Measurements from ENCODE around the gene NPAS3. TPM values are rescaled to one million over a fixed set of nuclear protein-coding genes. Genes with fewer than 3 reads are reported as not detected.

NPAS3 gene
- total RNA-seq, 1 experiment from 2014 or later = not detected

DNA sequence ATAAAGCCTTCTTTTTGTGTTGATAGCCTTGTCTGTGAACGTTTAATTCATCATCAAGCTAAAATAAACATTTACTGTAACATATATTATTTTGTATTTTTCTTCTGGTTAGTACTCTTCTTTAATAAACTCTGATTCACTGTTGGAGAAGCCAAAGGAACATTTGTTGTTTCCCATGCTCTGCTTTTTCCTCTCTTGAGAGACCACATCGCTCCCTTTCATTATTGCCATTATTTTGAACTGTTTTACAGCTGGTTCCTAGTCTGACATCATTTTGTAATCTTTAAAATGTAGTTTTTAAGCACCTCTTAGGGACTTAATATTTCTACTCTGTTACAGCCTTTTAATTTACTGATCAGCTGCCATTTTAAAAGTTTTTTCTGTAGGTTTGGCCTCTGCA is 301.8 kb downstream of the NPAS3 start:
- no peak for DNase-seq (ENCODE audit: low read depth, low spot score)
- no peak overlapping the region for H3K9ac ChIP-seq (ENCODE audit: low read length)
- no peaks in the 10 kb centered on the region for H3K4me1 ChIP-seq (ENCODE audit: control insufficient read depth in 1 of 2, insufficient read depth in 2 of 2, low read length in 2 of 2)
- no peak overlapping the region for H3K27ac ChIP-seq (ENCODE audit: low read depth, low read length)
- peaks cover 0 to 7% of the 10 kb centered on the region in 2 experiments; a peak in 1 of 4 replicates for H3K9me3 ChIP-seq (ENCODE audit: control insufficient read depth in 1 of 2, insufficient read depth in 1 of 2, low read depth in 1 of 2, low read length in 2 of 2)
- no peaks in the 10 kb centered on the region for H3K36me3 ChIP-seq (ENCODE audit: control insufficient read depth in 1 of 2, insufficient read depth in 2 of 2, low read length in 2 of 2)
- no peak overlapping the region for H3K4me2 ChIP-seq (ENCODE audit: low read length)
- no peaks in the 10 kb centered on the region for H3K27me3 ChIP-seq (ENCODE audit: insufficient read depth, low read length)
- ChIA-PET CTCF (no interaction called here), POLR2A (no interaction called here), RAD21 (ENCODE audit: low non-redundant PET in 1 of 2, low total read pairs in 2 of 2, uncharacterized antibody in 2 of 2, unreplicated experiment in 2 of 2) (no interaction called here)
- no peak for ATAC-seq
- no peak overlapping the region for H2AFZ ChIP-seq (ENCODE audit: low read depth, low read length, poor library complexity, severe bottlenecking)
- H4K20me1 ChIP-seq (ENCODE audit: insufficient read depth) = no peaks in the 10 kb centered on the region
- no peak overlapping the region for H3K4me3 ChIP-seq (replicated peaks in 1 of 2; ENCODE audit: low read depth in 1 of 2, low read length in 2 of 2)
- TF ChIP-seq, protein P1, sequence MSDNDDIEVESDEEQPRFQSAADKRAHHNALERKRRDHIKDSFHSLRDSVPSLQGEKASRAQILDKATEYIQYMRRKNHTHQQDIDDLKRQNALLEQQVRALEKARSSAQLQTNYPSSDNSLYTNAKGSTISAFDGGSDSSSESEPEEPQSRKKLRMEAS (IDR thresholded peaks at IDR 0.05) = no peak
- TF ChIP-seq FOSL1 (IDR thresholded peaks at IDR 0.05; ENCODE audit: low read depth) (no peak), TCF7L2 (IDR thresholded peaks at IDR 0.05; ENCODE audit: borderline replicate concordance, extremely low read depth, insufficient read depth, insufficient read length) (no peak), SP1 (IDR thresholded peaks at IDR 0.05; ENCODE audit: low read depth) (no peak), YY1 (IDR thresholded peaks at IDR 0.05; ENCODE audit: extremely low read depth, insufficient replicate concordance, low read depth, low read length) (no peak), POLR2A (IDR thresholded peaks at IDR 0.05; ENCODE audit: borderline replicate concordance, extremely low read depth, insufficient read depth, insufficient read length) (no peak), ZNF274 (IDR thresholded peaks at IDR 0.05; ENCODE audit: low read depth, low read length) (no peak), SRF (IDR thresholded peaks at IDR 0.05; ENCODE audit: low read depth) (no peak), EZH2 (IDR thresholded peaks at IDR 0.05) (no peak), CBX3 (IDR thresholded peaks at IDR 0.05; ENCODE audit: low read depth) (no peak), ZFX (IDR thresholded peaks at IDR 0.05) (no peak), JUND (IDR thresholded peaks at IDR 0.05) (no peak), RAD21 (IDR thresholded peaks at IDR 0.05; ENCODE audit: low read depth) (no peak), EGR1 (IDR thresholded peaks at IDR 0.05; ENCODE audit: low read depth) (no peak), ELF1 (IDR thresholded peaks at IDR 0.05; ENCODE audit: borderline replicate concordance, low read depth) (no peak), CEBPB (IDR thresholded peaks at IDR 0.05; ENCODE audit: low read depth) (no peak), SIN3A (IDR thresholded peaks at IDR 0.05; ENCODE audit: low read depth) (no peak)
- TF ChIP-seq, protein P2, sequence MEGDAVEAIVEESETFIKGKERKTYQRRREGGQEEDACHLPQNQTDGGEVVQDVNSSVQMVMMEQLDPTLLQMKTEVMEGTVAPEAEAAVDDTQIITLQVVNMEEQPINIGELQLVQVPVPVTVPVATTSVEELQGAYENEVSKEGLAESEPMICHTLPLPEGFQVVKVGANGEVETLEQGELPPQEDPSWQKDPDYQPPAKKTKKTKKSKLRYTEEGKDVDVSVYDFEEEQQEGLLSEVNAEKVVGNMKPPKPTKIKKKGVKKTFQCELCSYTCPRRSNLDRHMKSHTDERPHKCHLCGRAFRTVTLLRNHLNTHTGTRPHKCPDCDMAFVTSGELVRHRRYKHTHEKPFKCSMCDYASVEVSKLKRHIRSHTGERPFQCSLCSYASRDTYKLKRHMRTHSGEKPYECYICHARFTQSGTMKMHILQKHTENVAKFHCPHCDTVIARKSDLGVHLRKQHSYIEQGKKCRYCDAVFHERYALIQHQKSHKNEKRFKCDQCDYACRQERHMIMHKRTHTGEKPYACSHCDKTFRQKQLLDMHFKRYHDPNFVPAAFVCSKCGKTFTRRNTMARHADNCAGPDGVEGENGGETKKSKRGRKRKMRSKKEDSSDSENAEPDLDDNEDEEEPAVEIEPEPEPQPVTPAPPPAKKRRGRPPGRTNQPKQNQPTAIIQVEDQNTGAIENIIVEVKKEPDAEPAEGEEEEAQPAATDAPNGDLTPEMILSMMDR (IDR thresholded peaks at IDR 0.05 in 2 of 3, conservative IDR thresholded peaks at IDR 0.05 in 1 of 3; ENCODE audit: borderline replicate concordance in 1 of 3, insufficient read depth in 1 of 3, low read depth in 2 of 3, low read length in 2 of 3) = no peak
- TF ChIP-seq, protein P3, sequence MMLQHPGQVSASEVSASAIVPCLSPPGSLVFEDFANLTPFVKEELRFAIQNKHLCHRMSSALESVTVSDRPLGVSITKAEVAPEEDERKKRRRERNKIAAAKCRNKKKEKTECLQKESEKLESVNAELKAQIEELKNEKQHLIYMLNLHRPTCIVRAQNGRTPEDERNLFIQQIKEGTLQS (IDR thresholded peaks at IDR 0.05) = no peak
- TF ChIP-seq, protein P4, sequence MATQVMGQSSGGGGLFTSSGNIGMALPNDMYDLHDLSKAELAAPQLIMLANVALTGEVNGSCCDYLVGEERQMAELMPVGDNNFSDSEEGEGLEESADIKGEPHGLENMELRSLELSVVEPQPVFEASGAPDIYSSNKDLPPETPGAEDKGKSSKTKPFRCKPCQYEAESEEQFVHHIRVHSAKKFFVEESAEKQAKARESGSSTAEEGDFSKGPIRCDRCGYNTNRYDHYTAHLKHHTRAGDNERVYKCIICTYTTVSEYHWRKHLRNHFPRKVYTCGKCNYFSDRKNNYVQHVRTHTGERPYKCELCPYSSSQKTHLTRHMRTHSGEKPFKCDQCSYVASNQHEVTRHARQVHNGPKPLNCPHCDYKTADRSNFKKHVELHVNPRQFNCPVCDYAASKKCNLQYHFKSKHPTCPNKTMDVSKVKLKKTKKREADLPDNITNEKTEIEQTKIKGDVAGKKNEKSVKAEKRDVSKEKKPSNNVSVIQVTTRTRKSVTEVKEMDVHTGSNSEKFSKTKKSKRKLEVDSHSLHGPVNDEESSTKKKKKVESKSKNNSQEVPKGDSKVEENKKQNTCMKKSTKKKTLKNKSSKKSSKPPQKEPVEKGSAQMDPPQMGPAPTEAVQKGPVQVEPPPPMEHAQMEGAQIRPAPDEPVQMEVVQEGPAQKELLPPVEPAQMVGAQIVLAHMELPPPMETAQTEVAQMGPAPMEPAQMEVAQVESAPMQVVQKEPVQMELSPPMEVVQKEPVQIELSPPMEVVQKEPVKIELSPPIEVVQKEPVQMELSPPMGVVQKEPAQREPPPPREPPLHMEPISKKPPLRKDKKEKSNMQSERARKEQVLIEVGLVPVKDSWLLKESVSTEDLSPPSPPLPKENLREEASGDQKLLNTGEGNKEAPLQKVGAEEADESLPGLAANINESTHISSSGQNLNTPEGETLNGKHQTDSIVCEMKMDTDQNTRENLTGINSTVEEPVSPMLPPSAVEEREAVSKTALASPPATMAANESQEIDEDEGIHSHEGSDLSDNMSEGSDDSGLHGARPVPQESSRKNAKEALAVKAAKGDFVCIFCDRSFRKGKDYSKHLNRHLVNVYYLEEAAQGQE (IDR thresholded peaks at IDR 0.05; ENCODE audit: low read depth) = no peak
- H3K9me2 ChIP-seq (ENCODE audit: insufficient read depth) = no peaks in the 10 kb centered on the region
- no peaks in the 10 kb centered on the region for H3K79me2 ChIP-seq (ENCODE audit: insufficient read depth, low read length)
- intact Hi-C loops (cut with micrococcal nuclease) = no loop called here
- no TSS peak for BruUV-seq (replicated peaks)
